ENCODE data around the gene SLC41A3. TPM values are rescaled to one million over a fixed set of nuclear protein-coding genes. Genes with fewer than 3 reads are reported as not detected.
"Not testable (repeated sequence)": the region's sequence is repeated elsewhere in the genome, so short reads cannot be mapped to it uniquely, and the experiment has no call there.

The SLC41A3 gene
- total and polyA plus RNA-seq, 2 donors (not counting 1 experiment from before 2014, with no cell fraction given): 49.4 to 52.8 TPM

DNA sequence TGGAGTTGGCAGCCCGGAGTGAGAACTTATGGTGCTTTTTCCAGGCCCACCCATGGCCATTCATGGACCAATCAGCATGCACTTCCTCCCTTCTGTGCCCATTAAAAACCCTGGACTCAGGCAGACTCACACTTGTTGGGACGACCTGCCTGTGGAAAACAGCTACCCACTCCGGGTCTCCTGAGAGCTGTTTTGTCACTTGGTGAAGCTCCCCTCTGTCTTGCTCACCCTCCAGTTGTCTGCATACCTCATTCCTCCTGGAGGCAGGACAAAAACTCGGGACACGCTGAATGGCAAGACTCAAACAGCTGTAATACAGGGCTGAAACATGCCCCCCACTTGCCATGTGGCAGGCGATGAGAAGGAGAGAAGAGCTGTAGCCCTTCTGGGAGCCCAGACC lies 79.7 kb downstream of the SLC41A3 start:
- H3K27ac ChIP-seq (ENCODE audit: insufficient read depth, low read length): no peak overlapping the region
- no peak for DNase-seq (ENCODE audit: low read depth in 2 of 2)
- H3K9ac ChIP-seq (ENCODE audit: insufficient read depth, low read length): no peak overlapping the region
- no peaks in the 10 kb centered on the region for H4K20me1 ChIP-seq (ENCODE audit: control insufficient read depth, extremely low read depth, insufficient read depth, low read length)
- peaks cover 6% of the 10 kb centered on the region for H3K36me3 ChIP-seq (ENCODE audit: control insufficient read depth, insufficient read depth, low read length)
- H3K27me3 ChIP-seq (ENCODE audit: control insufficient read depth, insufficient read depth, low read length): no peaks in the 10 kb centered on the region
- H3K4me3 ChIP-seq (replicated peaks in 1 of 4; ENCODE audit: control extremely low read depth in 1 of 4, insufficient read depth in 1 of 4, low read depth in 3 of 4, low read length in 4 of 4): no peak overlapping the region
- no peaks in the 10 kb centered on the region for H3K4me1 ChIP-seq (ENCODE audit: control insufficient read depth, extremely low read depth, insufficient read depth, low read length)
- no peak overlapping the region for H2AFZ ChIP-seq (ENCODE audit: low read length)
- TF ChIP-seq, protein P1, sequence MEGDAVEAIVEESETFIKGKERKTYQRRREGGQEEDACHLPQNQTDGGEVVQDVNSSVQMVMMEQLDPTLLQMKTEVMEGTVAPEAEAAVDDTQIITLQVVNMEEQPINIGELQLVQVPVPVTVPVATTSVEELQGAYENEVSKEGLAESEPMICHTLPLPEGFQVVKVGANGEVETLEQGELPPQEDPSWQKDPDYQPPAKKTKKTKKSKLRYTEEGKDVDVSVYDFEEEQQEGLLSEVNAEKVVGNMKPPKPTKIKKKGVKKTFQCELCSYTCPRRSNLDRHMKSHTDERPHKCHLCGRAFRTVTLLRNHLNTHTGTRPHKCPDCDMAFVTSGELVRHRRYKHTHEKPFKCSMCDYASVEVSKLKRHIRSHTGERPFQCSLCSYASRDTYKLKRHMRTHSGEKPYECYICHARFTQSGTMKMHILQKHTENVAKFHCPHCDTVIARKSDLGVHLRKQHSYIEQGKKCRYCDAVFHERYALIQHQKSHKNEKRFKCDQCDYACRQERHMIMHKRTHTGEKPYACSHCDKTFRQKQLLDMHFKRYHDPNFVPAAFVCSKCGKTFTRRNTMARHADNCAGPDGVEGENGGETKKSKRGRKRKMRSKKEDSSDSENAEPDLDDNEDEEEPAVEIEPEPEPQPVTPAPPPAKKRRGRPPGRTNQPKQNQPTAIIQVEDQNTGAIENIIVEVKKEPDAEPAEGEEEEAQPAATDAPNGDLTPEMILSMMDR (conservative IDR thresholded peaks at IDR 0.05 in 1 of 2, IDR thresholded peaks at IDR 0.05 in 1 of 2; ENCODE audit: low read depth in 1 of 2, low read length in 2 of 2): no peak
- TF ChIP-seq EZH2 (IDR thresholded peaks at IDR 0.05; ENCODE audit: low read length, missing control alignments): no peak
- no peaks in the 10 kb centered on the region for H3K79me2 ChIP-seq (ENCODE audit: control insufficient read depth, insufficient read depth, low read length)
- no peaks in the 10 kb centered on the region for H3K9me3 ChIP-seq (ENCODE audit: control insufficient read depth, insufficient read depth, low read depth, low read length)
- H3K4me2 ChIP-seq (ENCODE audit: extremely low read depth, insufficient read depth, low read length): no peak overlapping the region

DNA sequence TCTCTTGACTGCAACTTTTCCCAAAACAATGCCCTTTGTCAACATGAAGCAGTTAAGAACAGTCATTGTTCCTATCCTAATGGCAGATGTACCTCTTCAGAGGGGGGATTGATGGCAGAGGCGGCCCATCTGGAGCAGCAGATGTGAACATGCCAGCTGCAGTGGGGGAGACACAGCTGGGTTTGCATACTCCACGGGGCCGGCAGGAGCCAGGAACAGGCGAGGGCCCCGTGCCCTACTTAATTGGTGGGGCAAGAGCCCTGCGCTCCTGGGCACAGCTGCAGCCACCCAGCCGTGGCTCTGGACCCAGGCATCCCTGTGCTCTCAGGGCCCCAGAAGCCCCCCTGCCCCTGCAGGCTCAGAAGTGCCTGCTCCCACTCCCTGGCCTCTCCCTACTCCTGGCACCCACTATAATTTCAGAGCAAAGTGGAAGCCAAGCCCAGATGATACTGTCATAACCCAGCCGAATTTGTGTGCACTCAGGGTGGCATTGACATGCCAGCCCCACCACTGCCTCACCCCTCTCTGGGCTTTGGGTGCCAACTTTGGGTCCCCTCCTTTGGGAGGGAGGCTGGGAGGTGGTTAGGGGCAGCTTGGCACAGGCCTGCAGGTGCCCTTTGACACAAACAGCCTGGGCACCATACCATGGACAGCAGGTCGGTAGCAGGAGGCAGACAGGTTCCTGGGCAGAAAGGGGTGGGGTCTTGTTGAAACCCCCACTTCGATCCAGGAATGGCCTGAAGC lies 80.3 kb downstream of the SLC41A3 start:
- H4K20me1 ChIP-seq (ENCODE audit: control insufficient read depth, extremely low read depth, insufficient read depth, low read length): no peaks in the 10 kb centered on the region
- no peak for TF ChIP-seq EZH2 (IDR thresholded peaks at IDR 0.05; ENCODE audit: low read length, missing control alignments)
- TF ChIP-seq, protein P1 (conservative IDR thresholded peaks at IDR 0.05 in 1 of 2, IDR thresholded peaks at IDR 0.05 in 1 of 2; ENCODE audit: low read depth in 1 of 2, low read length in 2 of 2): no peak
- peaks cover 6% of the 10 kb centered on the region for H3K36me3 ChIP-seq (ENCODE audit: control insufficient read depth, insufficient read depth, low read length)
- no peaks in the 10 kb centered on the region for H3K9me3 ChIP-seq (ENCODE audit: control insufficient read depth, insufficient read depth, low read depth, low read length)
- H3K4me3 ChIP-seq (replicated peaks in 1 of 4; ENCODE audit: control extremely low read depth in 1 of 4, insufficient read depth in 1 of 4, low read depth in 3 of 4, low read length in 4 of 4): no peak overlapping the region
- H3K79me2 ChIP-seq (ENCODE audit: control insufficient read depth, insufficient read depth, low read length): no peaks in the 10 kb centered on the region
- no peaks in the 10 kb centered on the region for H3K27me3 ChIP-seq (ENCODE audit: control insufficient read depth, insufficient read depth, low read length)
- no peak overlapping the region for H3K9ac ChIP-seq (ENCODE audit: insufficient read depth, low read length)
- H2AFZ ChIP-seq (ENCODE audit: low read length): no peak overlapping the region
- no peak for DNase-seq (ENCODE audit: low read depth in 2 of 2)
- no peak overlapping the region for H3K27ac ChIP-seq (ENCODE audit: insufficient read depth, low read length)
- no peaks in the 10 kb centered on the region for H3K4me1 ChIP-seq (ENCODE audit: control insufficient read depth, extremely low read depth, insufficient read depth, low read length)
- H3K4me2 ChIP-seq (ENCODE audit: extremely low read depth, insufficient read depth, low read length): no peak overlapping the region

DNA sequence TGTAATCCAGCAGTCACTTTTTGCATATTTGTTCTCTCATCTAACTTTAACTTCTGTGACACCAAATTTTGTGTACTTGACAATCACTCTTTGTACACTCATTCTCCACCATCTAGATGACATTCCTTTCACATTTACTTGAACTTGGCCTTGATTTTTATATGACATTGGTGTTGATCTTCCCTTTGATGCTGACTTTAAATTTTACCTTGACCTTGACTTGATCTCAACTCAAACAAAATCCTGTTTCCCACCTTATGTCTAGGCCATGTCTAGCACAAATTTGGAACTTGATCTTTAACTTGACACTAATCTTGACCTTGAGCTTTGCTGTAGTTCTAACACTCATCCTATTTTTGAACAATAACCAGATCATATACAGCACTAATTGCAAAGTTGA lies 81.7 kb downstream of the SLC41A3 start:
- H3K9ac ChIP-seq (ENCODE audit: insufficient read depth, low read length): no peak overlapping the region
- H3K4me2 ChIP-seq (ENCODE audit: extremely low read depth, insufficient read depth, low read length): no peak overlapping the region
- no peak overlapping the region for H3K27ac ChIP-seq (ENCODE audit: insufficient read depth, low read length)
- no peak for DNase-seq (ENCODE audit: low read depth in 2 of 2)
- no peaks in the 10 kb centered on the region for H3K9me3 ChIP-seq (ENCODE audit: control insufficient read depth, insufficient read depth, low read depth, low read length)
- no peaks in the 10 kb centered on the region for H3K36me3 ChIP-seq (ENCODE audit: control insufficient read depth, insufficient read depth, low read length)
- TF ChIP-seq, protein P1 (conservative IDR thresholded peaks at IDR 0.05 in 1 of 2, IDR thresholded peaks at IDR 0.05 in 1 of 2; ENCODE audit: low read depth in 1 of 2, low read length in 2 of 2): no peak
- TF ChIP-seq EZH2 (IDR thresholded peaks at IDR 0.05; ENCODE audit: low read length, missing control alignments): no peak
- no peaks in the 10 kb centered on the region for H3K27me3 ChIP-seq (ENCODE audit: control insufficient read depth, insufficient read depth, low read length)
- H3K4me3 ChIP-seq (replicated peaks in 1 of 4; ENCODE audit: control extremely low read depth in 1 of 4, insufficient read depth in 1 of 4, low read depth in 3 of 4, low read length in 4 of 4): no peak overlapping the region
- H4K20me1 ChIP-seq (ENCODE audit: control insufficient read depth, extremely low read depth, insufficient read depth, low read length): no peaks in the 10 kb centered on the region
- no peak overlapping the region for H2AFZ ChIP-seq (ENCODE audit: low read length)
- H3K4me1 ChIP-seq (ENCODE audit: control insufficient read depth, extremely low read depth, insufficient read depth, low read length): no peaks in the 10 kb centered on the region
- H3K79me2 ChIP-seq (ENCODE audit: control insufficient read depth, insufficient read depth, low read length): no peaks in the 10 kb centered on the region

DNA sequence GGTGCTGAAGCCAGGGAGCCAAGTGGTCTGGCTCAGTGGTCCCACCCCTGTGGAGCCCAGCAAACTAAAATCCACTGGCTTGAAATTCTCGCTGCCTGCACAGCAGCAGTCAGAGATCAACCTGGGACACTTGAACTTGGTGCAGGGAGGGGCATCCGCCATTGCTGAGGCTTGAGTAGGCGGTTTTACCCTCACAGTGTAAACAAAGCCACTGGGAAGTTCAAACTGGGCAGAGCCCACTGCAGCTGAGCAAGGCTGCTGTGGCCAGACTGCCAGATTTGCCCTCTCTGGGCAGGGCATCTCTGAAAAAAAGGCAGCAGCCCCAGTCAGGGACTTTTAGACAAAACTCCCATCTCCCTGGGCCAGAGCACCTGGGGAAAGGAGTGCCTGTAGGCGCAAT lies 87.2 kb downstream of the SLC41A3 start:
- not testable (repeated sequence) for H3K27ac ChIP-seq (ENCODE audit: insufficient read depth, low read length)

More for the DNA sequence above, 87.2 kb downstream of the SLC41A3 start:
- not testable (repeated sequence) for H3K4me3 ChIP-seq (replicated peaks in 1 of 4; ENCODE audit: control extremely low read depth in 1 of 4, insufficient read depth in 1 of 4, low read depth in 3 of 4, low read length in 4 of 4); H2AFZ ChIP-seq (ENCODE audit: low read length); DNase-seq (ENCODE audit: low read depth in 2 of 2); H3K9ac ChIP-seq (ENCODE audit: insufficient read depth, low read length); H4K20me1 ChIP-seq (ENCODE audit: control insufficient read depth, extremely low read depth, insufficient read depth, low read length); H3K27me3 ChIP-seq (ENCODE audit: control insufficient read depth, insufficient read depth, low read length); H3K4me2 ChIP-seq (ENCODE audit: extremely low read depth, insufficient read depth, low read length); H3K4me1 ChIP-seq (ENCODE audit: control insufficient read depth, extremely low read depth, insufficient read depth, low read length); H3K36me3 ChIP-seq (ENCODE audit: control insufficient read depth, insufficient read depth, low read length); H3K9me3 ChIP-seq (ENCODE audit: control insufficient read depth, insufficient read depth, low read depth, low read length); H3K79me2 ChIP-seq (ENCODE audit: control insufficient read depth, insufficient read depth, low read length)
